Measurements from ENCODE around the gene CTTNBP2.

Gene CTTNBP2

DNA sequence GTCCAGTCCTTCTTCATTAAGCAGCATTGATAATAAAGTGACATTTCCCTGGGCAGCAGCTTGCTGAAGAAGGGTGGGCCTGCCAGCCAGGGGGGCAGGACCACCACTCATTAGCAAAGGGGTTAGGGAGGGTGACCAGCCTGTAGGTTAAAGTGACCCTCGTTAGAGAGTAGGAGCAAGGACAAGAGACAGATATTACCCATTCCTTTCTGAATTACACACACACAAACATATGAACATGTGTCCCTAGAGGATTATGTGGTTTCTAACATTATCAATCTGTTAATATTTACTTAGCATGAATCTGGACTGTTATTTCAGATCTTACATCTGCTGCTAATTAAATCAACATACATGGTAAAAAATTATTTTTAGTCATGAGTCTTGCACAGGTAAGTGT is 88.9 kb downstream of the CTTNBP2 start:
- DNase-seq: no peak

DNA sequence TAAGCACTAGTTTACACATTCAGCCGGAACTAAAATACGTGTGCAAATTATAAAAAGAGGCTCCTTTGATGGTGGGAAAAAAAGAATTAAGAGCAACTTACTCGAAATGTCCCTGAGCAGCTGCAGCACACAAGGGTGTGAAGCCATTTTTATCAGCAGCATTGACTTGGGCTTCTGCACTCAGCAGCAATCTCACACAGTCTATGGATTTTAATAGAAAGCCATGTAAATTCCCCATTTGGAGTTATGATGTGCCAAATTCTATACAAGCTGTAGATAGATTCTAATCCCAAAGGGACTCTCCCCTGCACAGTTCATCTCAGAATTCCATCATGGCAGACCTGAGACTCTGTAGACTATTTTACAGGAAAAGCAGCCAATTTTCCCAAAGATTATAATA is 90.5 kb downstream of the CTTNBP2 start:
- DNase-seq: no peak

DNA sequence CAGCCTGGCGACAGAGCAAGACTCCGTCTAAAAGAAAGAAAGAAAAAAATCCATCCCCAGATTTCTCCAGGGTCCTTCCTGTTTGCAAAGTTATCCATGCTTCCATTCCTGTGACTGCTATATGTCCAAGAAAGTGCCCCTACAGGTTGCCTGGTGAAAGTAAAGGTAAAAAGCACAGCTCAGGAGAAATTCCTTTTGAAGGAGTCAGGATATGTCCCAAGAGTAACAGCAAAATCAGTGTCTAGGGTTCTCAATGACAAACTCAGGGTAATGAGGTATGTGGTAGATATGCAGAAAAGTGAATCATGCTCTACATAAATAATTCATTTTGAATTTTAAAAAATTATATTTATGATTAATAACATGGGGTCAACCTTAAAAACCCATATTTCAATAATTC is 91.5 kb downstream of the CTTNBP2 start:
- DNase-seq: no peak

GRCh38 chr7:117780832-117781231 is 92.4 kb downstream of the CTTNBP2 start:
- peak in 1 of 3 donors; percentile 19 for DNase-seq

DNA sequence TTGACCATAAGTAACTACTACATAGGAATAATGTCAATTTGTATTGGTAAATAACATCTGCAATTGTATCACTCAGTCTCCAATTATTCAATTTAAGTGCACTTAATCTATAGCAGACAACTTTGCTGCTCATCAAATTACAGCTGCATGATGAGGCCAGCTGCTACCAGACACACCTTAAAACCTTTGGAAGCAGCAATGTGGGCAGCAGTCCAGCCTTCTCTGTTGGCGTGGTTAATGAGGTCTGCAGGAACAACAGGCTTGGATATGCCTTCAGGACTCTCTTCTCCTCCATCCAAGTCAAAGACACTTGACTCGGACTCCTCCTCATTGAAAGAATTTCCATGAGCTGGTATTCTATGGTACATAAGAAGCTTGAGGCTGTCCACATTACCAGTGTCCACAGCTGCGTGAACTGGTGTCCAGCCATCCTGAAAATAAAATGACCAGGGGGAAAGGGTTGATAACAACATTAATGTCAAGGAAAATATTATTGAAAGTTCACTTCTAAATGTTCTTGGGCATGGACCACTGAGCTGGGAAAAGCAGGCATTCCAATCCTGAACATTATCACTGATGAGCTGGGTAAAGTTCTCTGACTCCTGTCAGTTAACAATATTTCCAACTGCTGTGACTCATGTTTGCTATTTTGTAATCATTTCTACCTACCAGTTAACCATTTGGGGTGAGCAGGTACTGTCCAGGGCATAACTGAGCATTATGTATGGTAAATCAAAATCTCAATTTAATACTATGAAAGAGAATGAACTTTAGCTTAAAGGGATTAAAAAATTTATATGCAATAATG is 95.7 kb downstream of the CTTNBP2 start:
- no peak for DNase-seq

- DNase-seq: no peak
Observed at GRCh38 chr7:117776224-117776623, 97.0 kb downstream of the CTTNBP2 start.

- peak; percentile 29 to 55 (median 43) for DNase-seq
Observed at GRCh38 chr7:117775801-117776200, 97.4 kb downstream of the CTTNBP2 start.

GRCh38 chr7:117774943-117775342 is 98.3 kb downstream of the CTTNBP2 start:
- no peak for DNase-seq

GRCh38 chr7:117772421-117772820 is 100.8 kb downstream of the CTTNBP2 start:
- DNase-seq: no peak

- DNase-seq: no peak
Observed at GRCh38 chr7:117771756-117772155, 101.5 kb downstream of the CTTNBP2 start.

DNA sequence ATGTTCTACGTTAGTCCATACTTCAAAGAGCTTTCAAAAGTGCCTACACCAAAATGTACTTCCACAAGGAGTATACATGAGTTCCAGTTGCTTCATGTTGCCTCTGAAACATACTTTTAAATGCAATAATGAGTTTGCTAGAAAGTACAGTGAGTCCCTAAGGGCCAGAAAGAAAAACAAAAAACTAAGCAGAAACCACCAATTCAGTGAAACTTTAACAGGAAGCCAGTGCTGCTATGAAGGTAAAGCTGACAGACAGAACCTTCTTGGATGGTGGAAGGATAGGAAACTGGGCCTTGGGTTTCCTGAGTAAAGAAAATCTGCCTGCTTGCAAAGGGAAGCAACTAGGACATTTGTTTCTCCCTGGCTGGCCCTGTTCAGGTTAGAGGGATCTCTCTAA is 104.2 kb downstream of the CTTNBP2 start:
- DNase-seq: no peak

- no peak for DNase-seq
Observed at GRCh38 chr7:117767951-117768350, 105.3 kb downstream of the CTTNBP2 start.

- no peak for DNase-seq
Observed at GRCh38 chr7:117766913-117767312, 106.3 kb downstream of the CTTNBP2 start.

GRCh38 chr7:117764031-117764430 is 109.2 kb downstream of the CTTNBP2 start:
- DNase-seq: no peak

DNA sequence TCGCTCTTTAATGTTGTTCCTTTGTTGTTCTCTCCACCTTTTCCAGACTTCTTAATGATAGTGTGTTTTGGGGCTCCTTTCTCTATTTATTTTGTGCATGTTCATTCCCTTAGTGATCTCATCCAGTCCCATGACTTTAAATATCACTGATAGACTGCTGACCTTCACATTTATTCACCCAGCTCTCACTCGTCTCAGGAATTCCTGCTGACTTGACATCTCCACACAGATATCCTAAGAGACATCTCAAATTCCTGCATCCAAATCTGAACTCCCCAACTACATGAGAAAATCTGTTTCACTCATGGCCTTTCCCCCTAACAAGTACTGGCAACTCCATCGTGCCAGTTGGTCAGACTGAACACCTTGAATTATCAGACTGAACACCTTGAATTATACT is 111.2 kb downstream of the CTTNBP2 start:
- DNase-seq: no peak

DNA sequence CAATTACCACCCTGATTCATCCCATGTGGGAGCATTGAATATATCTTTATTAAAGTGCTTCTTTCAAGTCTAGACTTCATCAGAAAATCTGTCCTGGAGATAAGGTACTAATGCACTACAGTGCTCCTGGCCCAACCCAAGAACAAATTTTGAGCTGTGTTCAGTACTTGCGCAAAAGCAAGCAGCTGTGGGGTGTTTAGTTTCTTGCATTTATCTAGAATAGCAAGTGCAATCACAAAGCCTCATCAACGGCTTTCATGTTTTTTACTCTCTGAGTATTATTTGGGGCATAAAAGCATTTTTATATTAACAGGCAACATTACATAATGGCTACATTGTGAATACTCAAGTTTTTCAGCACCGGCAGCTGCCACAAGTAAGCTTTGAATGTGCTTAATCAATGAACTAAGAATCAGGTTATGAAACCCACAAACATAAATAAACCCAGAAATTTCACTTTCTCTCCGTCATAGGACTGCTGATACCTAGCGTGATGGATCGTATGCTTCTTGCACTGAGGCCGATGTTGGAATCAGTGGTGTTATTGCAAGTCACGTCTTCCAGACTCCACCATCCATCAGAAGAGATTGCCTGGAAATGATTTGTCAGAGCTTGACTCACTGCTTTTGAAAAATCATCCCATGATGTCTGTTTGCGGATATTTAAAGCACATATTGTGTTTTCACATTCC is 113.1 kb downstream of the CTTNBP2 start:
- no peak for DNase-seq

GRCh38 chr7:117757440-117757839 is 115.8 kb downstream of the CTTNBP2 start:
- DNase-seq: no peak

DNA sequence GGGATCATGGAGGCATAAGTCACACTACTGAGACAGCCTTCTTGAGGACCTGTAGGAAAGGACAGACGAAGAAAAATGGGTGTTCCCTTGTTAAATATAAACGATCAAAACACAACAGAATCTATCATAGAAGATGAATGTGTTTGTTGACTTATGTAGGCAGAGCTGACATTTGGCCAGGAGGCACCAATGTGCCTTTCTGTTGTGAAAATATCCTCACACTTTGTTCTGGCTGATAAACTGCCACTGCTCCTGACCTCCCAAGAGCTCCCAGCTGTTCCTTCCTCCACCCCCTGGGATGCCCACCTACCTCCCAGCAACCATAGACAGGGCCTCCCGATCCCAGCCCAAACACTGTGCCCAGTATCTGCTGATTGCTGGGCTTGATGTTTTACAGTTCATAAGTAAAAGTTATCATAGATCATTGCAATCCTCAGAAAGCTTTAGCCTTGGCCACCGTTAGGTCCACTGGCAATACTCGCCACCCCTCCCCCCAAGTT is 116.6 kb downstream of the CTTNBP2 start:
- no peak for DNase-seq

DNA sequence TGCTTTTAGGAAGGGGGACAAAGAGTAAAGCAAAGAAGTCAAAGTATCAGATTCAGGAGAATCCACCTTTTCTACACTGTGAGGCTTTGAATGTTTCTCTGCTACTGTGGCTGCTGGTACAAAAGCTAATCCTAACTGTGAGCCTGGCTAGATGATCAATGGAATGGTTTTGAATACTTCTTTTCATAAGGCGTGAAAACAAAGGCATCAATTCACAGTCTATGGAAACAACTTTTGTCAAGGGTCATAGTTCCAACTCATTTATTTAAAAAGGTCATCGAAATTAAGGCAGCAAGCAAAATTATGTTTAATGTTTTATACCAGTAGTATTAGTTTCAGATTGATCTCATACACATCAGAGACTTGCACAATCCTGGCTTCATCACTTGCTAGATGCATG is 118.1 kb downstream of the CTTNBP2 start:
- no peak for DNase-seq

DNA sequence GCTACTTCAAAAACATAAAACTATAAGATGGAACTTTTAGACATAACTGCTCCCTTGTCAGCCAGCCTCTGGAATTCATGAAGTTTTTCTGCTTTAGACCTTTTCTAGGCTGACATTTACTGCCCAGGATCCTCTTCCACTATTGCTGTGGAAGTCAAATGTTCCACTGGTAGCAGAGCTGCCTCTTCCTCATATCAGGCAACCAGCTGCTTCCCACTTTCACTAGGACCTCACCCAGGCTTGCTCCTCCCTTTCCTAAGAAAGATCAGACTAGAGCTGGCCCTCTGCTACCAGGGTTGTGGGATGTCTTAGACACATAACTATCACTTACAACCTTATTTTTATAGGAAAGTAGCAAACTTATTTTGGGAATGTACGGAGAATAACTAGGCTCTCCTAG is 121.5 kb downstream of the CTTNBP2 start:
- DNase-seq: peak; percentile 25 to 43 (median 34)

DNA sequence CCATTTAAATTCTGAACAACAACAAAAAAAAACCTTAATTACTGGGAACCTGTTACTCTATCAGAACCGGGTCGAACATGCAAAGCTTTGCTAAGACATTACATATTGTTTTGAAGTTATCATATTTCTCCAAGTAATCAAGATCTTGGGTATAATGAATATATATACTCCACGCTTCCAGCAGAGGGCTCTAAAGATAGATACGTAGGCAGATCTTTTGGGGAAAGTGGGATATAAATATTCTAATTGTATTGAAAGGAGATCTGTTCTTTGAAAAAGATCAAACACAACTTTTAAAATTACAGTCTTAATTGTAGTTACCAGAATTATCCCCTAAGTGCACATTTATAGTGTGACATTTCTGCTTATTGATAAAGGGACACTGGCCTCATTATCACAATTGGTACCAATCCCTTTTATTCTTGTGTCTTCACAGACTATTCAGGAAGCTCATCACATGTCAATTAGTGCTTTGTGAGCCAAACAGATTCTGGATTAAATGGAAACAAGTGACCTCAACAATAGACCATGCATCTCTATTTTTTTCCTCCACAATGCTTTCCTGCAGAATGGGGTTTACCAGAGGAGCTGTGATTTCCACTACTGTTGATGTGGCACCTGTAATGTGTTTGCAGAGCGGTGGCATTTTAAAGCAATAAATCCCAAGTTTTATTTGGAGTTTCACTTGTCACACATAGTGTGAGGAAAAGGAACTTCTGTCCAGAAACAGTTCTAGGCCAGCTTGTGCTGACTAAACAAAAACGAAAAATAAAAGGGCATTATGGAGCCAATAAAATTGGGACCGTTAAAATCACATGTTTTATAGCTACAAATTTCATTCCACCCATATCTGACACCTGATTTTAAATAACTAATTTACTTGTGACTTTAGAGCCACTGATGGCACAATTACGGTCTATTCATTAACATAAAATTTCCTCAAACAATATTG is 122.4 kb downstream of the CTTNBP2 start:
- DNase-seq: peak; percentile 32 to 60 (median 58)

GRCh38 chr7:117741962-117742361 is 131.3 kb downstream of the CTTNBP2 start:
- DNase-seq: no peak

DNA sequence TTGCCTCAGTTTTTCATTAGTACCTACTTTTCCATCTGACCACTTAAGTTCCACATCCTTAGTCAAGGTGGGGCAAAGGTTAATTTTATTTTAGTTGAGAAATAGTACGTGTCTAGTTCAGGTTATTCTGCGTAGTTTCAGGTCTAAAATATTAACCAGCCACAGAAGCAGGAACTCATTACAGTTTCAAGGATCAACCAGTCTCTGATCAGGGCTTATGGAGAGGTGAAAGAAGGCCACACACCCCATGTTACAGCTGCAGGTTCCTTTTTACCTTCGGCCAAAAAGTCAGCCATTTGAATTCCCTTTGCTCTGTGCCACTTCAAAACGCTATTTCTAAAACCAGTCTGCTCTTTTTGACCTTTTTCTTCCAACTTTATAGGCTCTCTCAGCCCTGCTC is 134.2 kb downstream of the CTTNBP2 start:
- DNase-seq: no peak
